Upper lobe of left lung (tissue), 4 donors: ENCODE data around the gene ATP2B2.

Experiments used
- CTCF ChIP-seq, 6 experiments: fragments of 450-650 bp in 4 of 6; fragments of 200-600 bp in 2 of 6; sonication (generic) in 2 of 6; IDR thresholded peaks; one replicate each; pipeline ENCODE4 v1.5.1; 2016 to 2019; ENCODE audit warnings: antibody characterized with exemption in 6 of 6
- EP300 ChIP-seq, 4 donors: sonication (generic); formaldehyde crosslinking; IDR thresholded peaks; one replicate each; pipeline ENCODE4 v1.5.1; 2017; ENCODE audit warnings: antibody characterized with exemption in 4 of 4, control low read depth in 2 of 4
- POLR2A ChIP-seq, 4 donors: fragments of 450-650 bp; IDR thresholded peaks; one replicate each; pipeline ENCODE4 v1.5.1; 2016 to 2017; ENCODE audit warnings: antibody characterized with exemption in 4 of 4, mild to moderate bottlenecking in 2 of 4
- POLR2AphosphoS5 ChIP-seq, 2 donors: sonication (generic); formaldehyde crosslinking; IDR thresholded peaks; one replicate each; pipeline ENCODE4 v1.5.1; 2017; ENCODE audit warnings: antibody characterized with exemption in 2 of 2

GRCh38 chr3:10510086-10510742 lies 4.8 kb upstream of the ATP2B2 start:
- TF ChIP-seq CTCF (IDR thresholded peaks at IDR 0.05) (no peak), POLR2A (IDR thresholded peaks at IDR 0.05) (no peak), POLR2AphosphoS5 (IDR thresholded peaks at IDR 0.05) (no peak), EP300 (IDR thresholded peaks at IDR 0.05) (no peak)
